Left lung (tissue), 10 donors: ENCODE data around the gene KIF3A. TPM values are rescaled to one million over a fixed set of nuclear protein-coding genes. Genes with fewer than 3 reads are reported as not detected.

ENCODE experiments used
- ATAC-seq: fragments of 200-7000 bp; cut with Tn5 transposase; one replicate; pipeline ENCODE4 v1.9.1; 2020; ENCODE audit warnings: moderate library complexity
- DNase-seq, 4 donors: peaks; one replicate each; pipeline ENCODE4 v3.0.0-alpha.2; 2013 to 2020
- H3K27ac ChIP-seq, 2 donors: fragments of 200-600 bp; sonication (generic) in 1 of 2; one replicate each; pipeline versions ENCODE4 v1.5.0 to v1.8.0; 2020 to 2021
- H3K27me3 ChIP-seq, 2 donors: fragments of 200-600 bp; sonication (generic) in 1 of 2; one replicate each; pipeline versions ENCODE4 v1.5.0 to v1.8.0; 2020 to 2021
- H3K36me3 ChIP-seq, 2 donors: fragments of 200-600 bp; sonication (generic) in 1 of 2; one replicate each; pipeline versions ENCODE4 v1.5.0 to v1.8.0; 2020 to 2021
- H3K4me1 ChIP-seq, 2 donors: fragments of 200-600 bp; one replicate each; pipeline ENCODE4 v1.8.0; 2021
- H3K4me3 ChIP-seq, 2 donors: fragments of 200-600 bp; sonication (generic) in 1 of 2; one replicate each; pipeline versions ENCODE4 v1.5.0 to v1.8.0; 2020 to 2021; ENCODE audit warnings: mild to moderate bottlenecking in 1 of 2
- H3K9me3 ChIP-seq, 2 donors: fragments of 200-600 bp; sonication (generic) in 1 of 2; one replicate each; pipeline versions ENCODE4 v1.5.0 to v1.8.0; 2020 to 2021
- CTCF ChIP-seq, 2 donors: fragments of 200-600 bp; sonication (generic) in 1 of 2; IDR thresholded peaks; one replicate each; pipeline versions ENCODE4 v1.5.0 to v1.8.0; 2021; ENCODE audit warnings: antibody characterized with exemption in 2 of 2
- intact Hi-C, 2 donors: fragments of 100-400 bp; cut with DNase I; formaldehyde crosslinking; loops; one replicate each; pipeline versions ENCODE4 v1.11.2 to v1.14.2; 2022
- polyA plus RNA-seq, 6 donors: library from polyadenylated mRNA; unstranded; fragments of 120-200 nt; gene quantifications; one replicate each; pipeline ENCODE4 v1.2.1, GENCODE V29; 2013; ENCODE audit not compliant: insufficient read length in 6 of 6
- total RNA-seq, 2 donors: library from RNA; stranded (reverse); fragmentation: NEBNext Ultra II Directional; extraction: Animal tissue kit (Norgen Biotek cat#: 25700); gene quantifications; one replicate each; pipeline ENCODE4 v1.2.1, GENCODE V29; 2021
- donor health status: DM: no; HTN: yes; CAD: no.
- donor health status: DM: no; HTN: no; CAD: no.

Gene KIF3A
- total and polyA plus RNA-seq, 8 donors, result 8.9 to 30.4 (median 25.5) TPM

GRCh38 chr5:132667309-132667708 lies 70.0 kb downstream of the KIF3A start:
- H3K9me3 ChIP-seq, result no peaks in the 10 kb centered on the region
- H3K27me3 ChIP-seq, result no peaks in the 10 kb centered on the region
- intact Hi-C loops, result no loop called here
- no peak for DNase-seq
- no peaks in the 10 kb centered on the region for H3K4me1 ChIP-seq
- H3K4me3 ChIP-seq, result no peak overlapping the region
- no peak for ATAC-seq
- H3K36me3 ChIP-seq, result no peaks in the 10 kb centered on the region
- no peak overlapping the region for H3K27ac ChIP-seq
- TF ChIP-seq CTCF (IDR thresholded peaks at IDR 0.05), result no peak

DNA sequence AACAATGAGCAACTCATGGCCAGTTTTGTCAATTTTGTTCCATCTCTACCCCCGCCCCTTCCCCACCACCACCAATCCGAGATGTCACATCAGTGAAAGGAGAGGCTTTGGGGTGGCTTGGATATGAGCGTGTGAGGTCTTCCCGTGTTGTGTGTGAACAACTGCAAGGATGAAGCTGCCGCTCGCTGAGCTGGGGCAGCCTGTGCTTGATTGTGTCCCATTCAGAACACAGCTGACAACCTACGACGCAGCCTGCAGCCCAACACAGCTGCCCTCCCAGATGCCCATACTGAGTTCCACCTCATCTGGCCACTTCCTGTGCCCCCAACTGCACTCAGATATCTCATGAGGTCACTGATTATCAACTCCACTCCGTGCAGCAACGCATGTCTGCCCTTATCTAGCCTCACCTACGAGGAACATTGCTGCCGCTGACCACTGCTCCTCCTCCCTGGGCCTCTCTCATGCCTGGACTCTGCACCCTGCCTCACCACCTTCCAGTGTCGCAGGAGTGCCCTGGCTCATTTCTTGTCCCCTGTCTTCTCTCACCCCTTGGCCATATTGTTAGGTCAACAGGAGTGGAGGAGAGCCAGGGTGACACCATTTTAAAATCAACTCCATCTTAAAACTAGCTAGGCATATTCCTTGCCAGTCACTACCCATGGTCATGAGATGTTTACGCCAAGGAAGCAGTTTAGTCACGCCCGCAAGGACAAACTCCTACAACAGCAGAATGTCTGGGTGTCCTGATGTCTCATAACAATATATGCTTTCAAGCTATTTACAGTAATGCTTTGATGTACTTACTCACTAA lies 70.8 kb downstream of the KIF3A start:
- Histone ChIP-seq H3K27me3 (no peaks in the 10 kb centered on the region), H3K9me3 (no peaks in the 10 kb centered on the region), H3K4me1 (no peaks in the 10 kb centered on the region), H3K27ac (no peak overlapping the region), H3K4me3 (no peak overlapping the region), H3K36me3 (no peaks in the 10 kb centered on the region)
- TF ChIP-seq CTCF (IDR thresholded peaks at IDR 0.05), result no peak
- DNase-seq, result no peak
- ATAC-seq, result no peak
- intact Hi-C loops, result no loop called here

- Histone ChIP-seq H3K36me3 (no peaks in the 10 kb centered on the region), H3K4me1 (no peaks in the 10 kb centered on the region), H3K4me3 (no peak overlapping the region), H3K27ac (no peak overlapping the region), H3K9me3 (no peaks in the 10 kb centered on the region), H3K27me3 (no peaks in the 10 kb centered on the region)
- TF ChIP-seq CTCF (IDR thresholded peaks at IDR 0.05), result no peak
- intact Hi-C loops, result no loop called here
- ATAC-seq (no peak), DNase-seq (no peak)
Observed at GRCh38 chr5:132665574-132666080, 71.7 kb downstream of the KIF3A start.

GRCh38 chr5:132664696-132665209 lies 72.6 kb downstream of the KIF3A start:
- Histone ChIP-seq H3K9me3 (no peaks in the 10 kb centered on the region), H3K36me3 (no peaks in the 10 kb centered on the region), H3K27ac (no peak overlapping the region), H3K4me3 (no peak overlapping the region), H3K27me3 (no peaks in the 10 kb centered on the region), H3K4me1 (no peaks in the 10 kb centered on the region)
- ATAC-seq, result no peak
- no peak for DNase-seq
- TF ChIP-seq CTCF (IDR thresholded peaks at IDR 0.05), result no peak
- intact Hi-C loops, result no loop called here
